Amniotic epithelial cell (primary cell): ENCODE data around the gene KRT17.
"Not testable (repeated sequence)": the region's sequence is repeated elsewhere in the genome, so short reads cannot be mapped to it uniquely, and the experiment has no call there.

Source experiments
- DNase-seq: peaks from one replicate; pipeline ENCODE4 v3.0.0-alpha.2; 2010; ENCODE audit warnings: low read depth

KRT17 gene

GRCh38 chr17:41653892-41654677 is 29.7 kb upstream of the KRT17 start:
- no peak for DNase-seq

- DNase-seq = no peak
Observed at GRCh38 chr17:41653421-41653820, 29.0 kb upstream of the KRT17 start.

GRCh38 chr17:41652461-41652970 is 28.1 kb upstream of the KRT17 start:
- no peak for DNase-seq

GRCh38 chr17:41651625-41652460 is 27.5 kb upstream of the KRT17 start:
- no peak for DNase-seq

- no peak for DNase-seq
Observed at GRCh38 chr17:41650794-41651624, 26.6 kb upstream of the KRT17 start.

- DNase-seq = no peak
Observed at GRCh38 chr17:41649923-41650519, 25.6 kb upstream of the KRT17 start.

- DNase-seq = peak; percentile 73
Observed at GRCh38 chr17:41648411-41649195, 24.2 kb upstream of the KRT17 start.

GRCh38 chr17:41647940-41648410 is 23.6 kb upstream of the KRT17 start:
- peak; percentile 42 for DNase-seq

GRCh38 chr17:41647038-41647813 is 22.9 kb upstream of the KRT17 start:
- DNase-seq = no peak

GRCh38 chr17:41642252-41643156 is 18.1 kb upstream of the KRT17 start:
- no peak for DNase-seq

- DNase-seq = not testable (repeated sequence)
Observed at GRCh38 chr17:41640596-41640995, 16.2 kb upstream of the KRT17 start.

- no peak for DNase-seq
Observed at GRCh38 chr17:41639492-41640473, 15.4 kb upstream of the KRT17 start.

GRCh38 chr17:41638941-41639340 is 14.6 kb upstream of the KRT17 start:
- DNase-seq = no peak

- no peak for DNase-seq
Observed at GRCh38 chr17:41638194-41638593, 13.8 kb upstream of the KRT17 start.

GRCh38 chr17:41636652-41637051 is 12.3 kb upstream of the KRT17 start:
- DNase-seq = no peak

GRCh38 chr17:41635121-41636097 is 11.0 kb upstream of the KRT17 start:
- DNase-seq = peak; percentile 64
